Skeletal muscle tissue (tissue), 4 donors: Measurements from ENCODE around the gene TRAPPC5. TPM values are rescaled to one million over a fixed set of nuclear protein-coding genes. Genes with fewer than 3 reads are reported as not detected.

ENCODE experiments used
- H3K27ac ChIP-seq: one replicate; pipeline ENCODE4 v1.7.0; 2013; ENCODE audit warnings: mild to moderate bottlenecking, low read depth, low read length, inconsistent platforms
- H3K27me3 ChIP-seq, 3 donors: one replicate each; pipeline ENCODE4 v1.7.0; 2013; ENCODE audit warnings: low read length in 3 of 3; ENCODE audit not compliant: control insufficient read depth in 3 of 3, insufficient read depth in 3 of 3
- H3K36me3 ChIP-seq, 3 donors: one replicate each; pipeline ENCODE4 v1.7.0; 2013; ENCODE audit warnings: low read length in 3 of 3; ENCODE audit not compliant: control insufficient read depth in 3 of 3, insufficient read depth in 3 of 3
- H3K4me1 ChIP-seq, 3 donors: one replicate each; pipeline ENCODE4 v1.7.0; 2013; ENCODE audit warnings: low read length in 3 of 3, mild to moderate bottlenecking in 3 of 3; ENCODE audit not compliant: control insufficient read depth in 3 of 3, insufficient read depth in 3 of 3
- H3K4me3 ChIP-seq, 3 donors: one replicate each; pipeline ENCODE4 v1.7.0; 2013; ENCODE audit warnings: low read length in 3 of 3
- H3K9ac ChIP-seq, 3 donors: one replicate each; pipeline ENCODE4 v1.7.0; 2013; ENCODE audit warnings: low read length in 3 of 3, mild to moderate bottlenecking in 3 of 3, moderate library complexity in 2 of 3, low read depth in 1 of 3
- H3K9me3 ChIP-seq, 3 donors: one replicate each; pipeline ENCODE4 v1.7.0; 2013; ENCODE audit warnings: low read length in 3 of 3; ENCODE audit not compliant: control insufficient read depth in 3 of 3
- total RNA-seq: library from RNA; depleted of rRNA; stranded (reverse); fragments of >200 nt; gene quantifications from one replicate; pipeline ENCODE4 v1.2.3, GENCODE V29; 2014
- donor health status: Osteomylitis.

Gene TRAPPC5
- total RNA-seq, 1 donor from 2014 or later, result 9.4 TPM

GRCh38 chr19:7658219-7658686 is 22.4 kb upstream of the TRAPPC5 start:
- Histone ChIP-seq H3K4me1 (no peaks in the 10 kb centered on the region), H3K36me3 (no peaks in the 10 kb centered on the region), H3K9ac (no peak overlapping the region), H3K9me3 (no peaks in the 10 kb centered on the region), H3K27me3 (peaks cover 0 to 9% (median 3%) of the 10 kb centered on the region in 3 donors), H3K4me3 (no peak overlapping the region), H3K27ac (no peak overlapping the region)

DNA sequence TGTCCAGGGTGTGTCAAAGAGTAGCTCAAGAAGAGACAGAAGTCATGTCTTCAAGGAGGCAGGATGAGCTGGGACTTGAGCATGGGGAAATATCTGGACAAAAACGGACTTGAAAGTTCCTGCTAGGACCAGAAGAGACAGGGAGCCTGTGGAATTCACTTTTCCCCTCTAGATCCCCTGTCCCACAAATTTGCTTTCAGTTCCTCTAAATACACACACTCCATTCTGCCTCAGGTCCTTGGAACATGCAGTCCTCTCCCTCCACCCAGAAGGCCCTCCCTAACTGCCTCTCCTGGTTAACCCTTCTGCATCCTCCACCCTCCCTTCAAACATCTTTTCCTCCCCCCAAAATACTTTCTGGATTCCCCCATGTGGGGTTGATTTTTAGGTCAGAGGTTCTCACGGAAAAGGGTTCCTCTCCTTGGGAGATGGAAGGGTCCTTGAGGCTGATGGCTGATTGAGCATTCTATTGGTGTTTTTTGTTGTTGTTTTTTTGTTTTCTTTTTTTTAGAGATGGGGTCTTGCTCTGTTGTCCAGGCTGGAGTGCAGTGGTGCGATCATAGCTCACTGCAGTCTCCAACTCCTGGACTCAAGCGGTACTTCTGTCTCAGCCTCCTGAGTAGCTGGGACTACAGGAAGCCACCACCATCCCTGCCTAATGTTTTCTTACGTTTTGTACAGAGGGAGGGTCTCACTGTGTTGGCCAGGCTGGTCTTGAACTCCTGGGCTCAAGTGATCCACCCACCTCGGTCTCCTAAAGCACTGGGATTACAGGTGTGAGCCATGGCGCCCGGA is 18.7 kb upstream of the TRAPPC5 start:
- Histone ChIP-seq H3K36me3 (no peaks in the 10 kb centered on the region), H3K9me3 (no peaks in the 10 kb centered on the region), H3K9ac (no peak overlapping the region), H3K27ac (no peak overlapping the region), H3K4me3 (no peak overlapping the region), H3K4me1 (no peaks in the 10 kb centered on the region), H3K27me3 (peaks cover 0 to 9% (median 7%) of the 10 kb centered on the region in 3 donors)

GRCh38 chr19:7662657-7663056 is 18.0 kb upstream of the TRAPPC5 start:
- H3K9ac ChIP-seq, result no peak overlapping the region
- H3K4me1 ChIP-seq, result no peaks in the 10 kb centered on the region
- H3K27me3 ChIP-seq, result peaks cover 0 to 9% (median 7%) of the 10 kb centered on the region in 3 donors
- H3K27ac ChIP-seq, result no peak overlapping the region
- no peaks in the 10 kb centered on the region for H3K9me3 ChIP-seq
- H3K4me3 ChIP-seq, result no peak overlapping the region
- H3K36me3 ChIP-seq, result no peaks in the 10 kb centered on the region

DNA sequence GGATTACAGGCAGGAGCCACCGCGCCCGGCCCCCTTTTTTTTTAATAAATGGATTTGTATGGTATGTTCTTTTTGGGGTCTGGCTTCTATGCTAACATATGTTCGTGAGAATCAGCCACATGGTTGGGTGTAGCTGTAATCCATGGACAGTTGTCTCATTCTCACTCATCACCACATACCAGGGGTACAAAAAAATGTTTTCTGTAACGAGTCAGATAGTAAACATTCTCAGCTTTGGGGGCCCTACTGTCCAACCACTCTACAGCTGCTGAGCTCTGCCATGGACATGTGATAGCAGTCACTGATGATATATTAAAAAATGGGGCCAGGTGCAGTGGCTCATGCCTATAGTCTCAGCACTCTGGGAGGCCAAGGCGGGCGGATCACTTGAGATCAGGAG is 16.9 kb upstream of the TRAPPC5 start:
- Histone ChIP-seq H3K4me1 (no peaks in the 10 kb centered on the region), H3K9me3 (no peaks in the 10 kb centered on the region), H3K36me3 (no peaks in the 10 kb centered on the region), H3K27ac (no peak overlapping the region), H3K9ac (no peak overlapping the region), H3K4me3 (no peak overlapping the region), H3K27me3 (peaks cover 2 to 13% (median 7%) of the 10 kb centered on the region in 3 donors)

- Histone ChIP-seq H3K36me3 (no peaks in the 10 kb centered on the region), H3K27ac (no peak overlapping the region), H3K27me3 (peaks cover 13 to 23% (median 18%) of the 10 kb centered on the region in 3 donors), H3K9ac (no peak overlapping the region), H3K4me1 (no peaks in the 10 kb centered on the region), H3K9me3 (no peaks in the 10 kb centered on the region), H3K4me3 (no peak overlapping the region)
Measured at GRCh38 chr19:7665076-7665475, 15.6 kb upstream of the TRAPPC5 start.

DNA sequence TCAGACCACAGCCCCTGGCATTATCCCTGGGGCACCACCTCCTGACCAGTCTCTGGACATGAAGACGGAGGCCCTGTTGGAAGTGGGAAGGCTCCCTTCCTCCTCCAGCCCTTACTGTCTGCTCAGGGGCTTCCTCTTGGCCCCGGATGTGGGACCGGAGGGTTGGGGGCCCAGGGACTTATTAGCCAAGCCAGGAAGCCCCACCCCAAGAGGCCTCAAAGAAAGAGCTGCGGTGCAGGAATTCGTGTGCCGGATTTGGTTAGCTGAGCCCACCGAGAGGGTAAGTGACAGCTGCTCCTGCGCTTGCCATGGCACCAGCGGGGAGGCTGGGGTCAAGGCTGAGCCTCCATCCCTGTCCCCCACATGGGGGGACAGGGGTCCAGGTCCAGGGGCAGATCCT is 11.8 kb upstream of the TRAPPC5 start, which contains the start of gene RETN:
Gene RETN, plus strand, starts transcription at position 208 of the 400 bp plus-strand sequence. CDS start 278 bp downstream, outside the sequence.
- Histone ChIP-seq H3K27me3 (peaks cover 23 to 33% (median 26%) of the 10 kb centered on the region in 3 donors), H3K9me3 (no peaks in the 10 kb centered on the region), H3K27ac (no peak within 1 kb of the TSS), H3K9ac (no peak within 1 kb of the TSS), H3K4me3 (no peak within 1 kb of the TSS), H3K4me1 (no peaks in the 10 kb centered on the region), H3K36me3 (no peaks in the 10 kb centered on the region)

GRCh38 chr19:7669641-7670040 is 11.0 kb upstream of the TRAPPC5 start:
- no peak overlapping the region for H3K9ac ChIP-seq
- no peak overlapping the region for H3K4me3 ChIP-seq
- no peaks in the 10 kb centered on the region for H3K4me1 ChIP-seq
- H3K36me3 ChIP-seq, result no peaks in the 10 kb centered on the region
- H3K27ac ChIP-seq, result no peak overlapping the region
- H3K27me3 ChIP-seq, result peaks cover 18 to 33% (median 26%) of the 10 kb centered on the region in 3 donors
- no peaks in the 10 kb centered on the region for H3K9me3 ChIP-seq

GRCh38 chr19:7670150-7670783 is 10.4 kb upstream of the TRAPPC5 start:
- H3K27ac ChIP-seq, result no peak overlapping the region
- H3K27me3 ChIP-seq, result peaks cover 18 to 33% (median 26%) of the 10 kb centered on the region in 3 donors
- H3K4me3 ChIP-seq, result no peak overlapping the region
- no peaks in the 10 kb centered on the region for H3K4me1 ChIP-seq
- no peaks in the 10 kb centered on the region for H3K36me3 ChIP-seq
- no peak overlapping the region for H3K9ac ChIP-seq
- no peaks in the 10 kb centered on the region for H3K9me3 ChIP-seq

- H3K9me3 ChIP-seq, result no peaks in the 10 kb centered on the region
- H3K27me3 ChIP-seq, result peaks cover 20 to 34% (median 26%) of the 10 kb centered on the region in 3 donors
- H3K4me3 ChIP-seq, result no peak overlapping the region
- H3K27ac ChIP-seq, result no peak overlapping the region
- H3K4me1 ChIP-seq, result no peaks in the 10 kb centered on the region
- H3K9ac ChIP-seq, result no peak overlapping the region
- H3K36me3 ChIP-seq, result no peaks in the 10 kb centered on the region
Measured at GRCh38 chr19:7670790-7671189, 9.8 kb upstream of the TRAPPC5 start.

- H3K9me3 ChIP-seq, result no peaks in the 10 kb centered on the region
- H3K4me3 ChIP-seq, result no peak overlapping the region
- peaks cover 23 to 44% (median 35%) of the 10 kb centered on the region in 3 donors for H3K27me3 ChIP-seq
- no peak overlapping the region for H3K27ac ChIP-seq
- H3K9ac ChIP-seq, result no peak overlapping the region
- H3K36me3 ChIP-seq, result no peaks in the 10 kb centered on the region
- no peaks in the 10 kb centered on the region for H3K4me1 ChIP-seq
Measured at GRCh38 chr19:7672522-7672921, 8.1 kb upstream of the TRAPPC5 start.
